Myocyte (in vitro differentiated cells): ENCODE measurements around the gene CFAP206. TPM values are rescaled to one million over a fixed set of nuclear protein-coding genes. Genes with fewer than 3 reads are reported as not detected.

Source experiments
- total RNA-seq: library from RNA; depleted of rRNA; stranded (reverse); fragments of >200 nt; gene quantifications from 2 replicates; pipeline ENCODE4 v1.2.3, GENCODE V29; 2014

CFAP206 gene
- total RNA-seq, 1 donor from 2014 or later: not detected

Other genes starting within 250 kb of the CFAP206 start
- gene SMIM8, start 85.4 kb upstream of the CFAP206 start, total RNA-seq: 4.6 and 5.2 TPM in 2 replicates
- not detected in 2 replicates for gene GJB7, start 78.7 kb upstream of the CFAP206 start, total RNA-seq
- gene C6orf163, start 63.2 kb upstream of the CFAP206 start, total RNA-seq: 0.10 and 0.75 TPM in 2 replicates
- 10.9 and 16.7 TPM in 2 replicates for gene SLC35A1, start 65.0 kb downstream of the CFAP206 start, total RNA-seq
- 28.7 and 31.2 TPM in 2 replicates for gene RARS2, start 182.0 kb downstream of the CFAP206 start, total RNA-seq
- 29.8 and 31.4 TPM in 2 replicates for gene ORC3, start 182.2 kb downstream of the CFAP206 start, total RNA-seq